Upper lobe of right lung (tissue), 1 donor: ENCODE measurements around the gene CNN2. TPM values are rescaled to one million over a fixed set of nuclear protein-coding genes. Genes with fewer than 3 reads are reported as not detected.

Experiments
- ATAC-seq: fragments of 200-7000 bp; cut with Tn5 transposase; one replicate; pipeline ENCODE4 v1.9.1; 2020; ENCODE audit warnings: mild to moderate bottlenecking, moderate library complexity
- DNase-seq: peaks from one replicate; pipeline ENCODE4 v3.0.0-alpha.2; 2020
- H3K27ac ChIP-seq: fragments of 200-600 bp; one replicate; pipeline ENCODE4 v1.8.0; 2022
- H3K27me3 ChIP-seq: fragments of 200-600 bp; one replicate; pipeline ENCODE4 v1.8.0; 2022; ENCODE audit warnings: mild to moderate bottlenecking
- H3K36me3 ChIP-seq: fragments of 200-600 bp; one replicate; pipeline ENCODE4 v1.8.0; 2022
- H3K4me1 ChIP-seq: fragments of 200-600 bp; one replicate; pipeline ENCODE4 v1.8.0; 2022
- H3K4me3 ChIP-seq: fragments of 200-600 bp; one replicate; pipeline ENCODE4 v1.8.0; 2022; ENCODE audit warnings: mild to moderate bottlenecking
- H3K9me3 ChIP-seq: fragments of 200-600 bp; one replicate; pipeline ENCODE4 v1.8.0; 2022
- CTCF ChIP-seq: fragments of 200-600 bp; IDR thresholded peaks from one replicate; pipeline ENCODE4 v1.8.0; 2022; ENCODE audit warnings: antibody characterized with exemption
- intact Hi-C: fragments of 100-400 bp; cut with DNase I; formaldehyde crosslinking; loops from one replicate; pipeline ENCODE4 v1.11.0; 2022
- total RNA-seq: library from RNA; stranded (reverse); fragmentation: NEBNext Ultra II Directional; extraction: Animal tissue kit (Norgen Biotek cat#: 25700); gene quantifications from one replicate; pipeline ENCODE4 v1.2.1, GENCODE V29; 2021
- donor health status: DM: no; HTN: yes; CAD: no; lungs with severe emphysema.

CNN2 gene
- total RNA-seq, 1 donor from 2014 or later: 220 TPM

DNA sequence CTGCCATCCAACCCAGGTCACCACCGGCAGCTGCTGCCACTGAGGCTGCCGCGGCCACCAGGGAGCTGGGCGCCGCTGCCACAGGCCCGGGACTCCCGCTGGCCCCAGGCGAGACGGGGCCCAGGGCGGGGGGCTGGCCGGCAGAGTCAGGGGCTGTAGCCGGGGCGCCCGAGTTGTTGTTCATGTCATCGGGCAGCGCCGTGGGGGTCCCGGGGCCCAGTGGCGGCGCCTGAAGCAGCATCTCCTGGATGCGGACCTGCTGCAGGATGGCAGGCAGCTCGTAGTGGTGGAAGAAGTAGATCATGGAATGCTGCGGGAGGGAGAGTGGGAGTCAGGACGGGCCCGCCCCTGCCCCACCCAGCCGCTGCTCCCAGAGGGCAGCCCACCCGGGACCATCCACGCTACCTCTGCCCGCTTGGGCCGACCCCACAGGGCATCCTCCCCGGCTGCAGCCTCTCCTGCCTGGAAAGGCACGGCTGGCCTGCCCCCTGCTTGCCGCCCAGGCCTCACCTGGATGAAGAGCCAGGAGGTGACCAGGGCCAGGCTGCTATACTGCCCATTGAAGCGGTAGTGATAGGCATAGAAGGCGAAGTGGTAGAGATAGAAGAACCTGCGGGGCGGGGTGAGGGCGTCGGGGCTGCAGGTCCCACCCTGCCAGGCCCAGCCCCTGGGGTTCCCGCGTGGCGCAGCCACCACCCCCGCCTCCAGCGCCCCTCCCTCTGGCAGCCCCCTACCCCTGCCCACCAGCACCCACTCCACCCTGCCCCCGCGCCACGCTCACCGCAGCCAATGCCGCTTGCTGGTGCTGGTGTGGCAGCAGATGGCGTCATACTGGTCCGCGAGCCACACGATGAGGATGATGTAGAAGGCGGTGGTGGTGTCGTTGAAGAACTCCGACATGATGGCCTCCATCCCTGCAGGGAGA, 15.6 kb upstream of the CNN2 start:
- peaks cover 2% of the 10 kb centered on the region for H3K4me1 ChIP-seq
- H3K9me3 ChIP-seq: no peaks in the 10 kb centered on the region
- H3K27ac ChIP-seq: no peak overlapping the region
- DNase-seq (no peak), ATAC-seq (no peak)
- H3K4me3 ChIP-seq: no peak overlapping the region
- intact Hi-C loops: no loop called here
- peaks cover 52% of the 10 kb centered on the region for H3K36me3 ChIP-seq
- no peak for TF ChIP-seq CTCF
- H3K27me3 ChIP-seq: no peaks in the 10 kb centered on the region

DNA sequence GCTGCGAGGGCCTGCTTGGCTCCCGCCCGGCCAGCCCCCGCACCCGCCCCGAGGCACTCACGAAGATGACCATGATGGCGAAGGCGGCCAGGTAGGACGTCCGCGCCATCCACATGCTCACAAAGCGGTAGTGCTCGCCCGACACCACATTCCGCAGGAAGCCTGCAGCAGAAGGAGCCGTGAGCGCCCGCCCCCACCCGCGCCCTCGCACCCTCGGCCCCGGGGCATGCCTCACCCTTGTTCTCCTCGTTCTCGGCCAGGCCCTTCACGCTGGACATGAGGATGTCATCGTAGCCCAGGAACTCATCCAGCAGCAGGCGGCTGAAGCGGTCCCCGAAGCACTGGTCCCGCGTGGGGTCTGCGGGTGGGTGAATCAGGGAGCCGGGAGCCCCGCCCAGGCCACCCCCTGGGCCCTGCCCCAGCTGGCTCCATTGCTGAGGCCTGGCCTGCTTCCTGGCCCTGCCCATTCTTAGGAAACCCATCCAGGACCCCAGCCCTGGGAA, 14.5 kb upstream of the CNN2 start:
- peaks cover 12% of the 10 kb centered on the region for H3K4me1 ChIP-seq
- DNase-seq (no peak), ATAC-seq (no peak)
- no peaks in the 10 kb centered on the region for H3K9me3 ChIP-seq
- H3K27me3 ChIP-seq: no peaks in the 10 kb centered on the region
- no peak overlapping the region for H3K27ac ChIP-seq
- H3K36me3 ChIP-seq: peaks cover 52% of the 10 kb centered on the region
- H3K4me3 ChIP-seq: no peak overlapping the region
- intact Hi-C loops: no loop called here
- no peak for TF ChIP-seq CTCF

- DNase-seq: no peak
These were observed 14.1 kb upstream of the CNN2 start for GRCh38 chr19:1012334-1012733.

DNA sequence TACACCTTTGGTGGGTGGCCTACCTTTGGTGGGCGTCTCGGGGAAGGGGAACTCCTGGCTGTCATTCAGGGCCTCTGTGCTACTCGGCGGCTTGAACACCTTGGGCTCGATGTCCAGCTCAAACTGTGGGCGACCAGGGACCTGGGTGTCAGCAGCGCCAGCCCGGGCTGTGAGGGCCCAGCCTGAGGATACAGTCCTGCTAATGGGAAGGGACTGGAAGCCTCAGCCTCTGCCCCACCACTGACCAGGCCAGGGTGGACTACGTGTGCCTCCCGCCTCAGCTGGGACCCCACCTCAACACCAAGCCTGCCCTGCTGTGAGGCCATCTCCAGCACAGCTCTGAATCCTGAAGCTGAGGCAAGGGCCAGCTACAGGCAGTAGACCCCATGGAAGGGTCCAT, 13.2 kb upstream of the CNN2 start:
- intact Hi-C loops: no loop called here
- H3K27me3 ChIP-seq: no peaks in the 10 kb centered on the region
- H3K4me1 ChIP-seq: peaks cover 26% of the 10 kb centered on the region
- H3K9me3 ChIP-seq: no peaks in the 10 kb centered on the region
- DNase-seq (no peak), ATAC-seq (no peak)
- H3K4me3 ChIP-seq: no peak overlapping the region
- no peak for TF ChIP-seq CTCF
- H3K36me3 ChIP-seq: peaks cover 52% of the 10 kb centered on the region
- no peak overlapping the region for H3K27ac ChIP-seq

More at GRCh38 chr19:1012334-1012733, 14.1 kb upstream of the CNN2 start:
- no peak for ATAC-seq
- Histone ChIP-seq H3K27ac (no peak overlapping the region), H3K9me3 (no peaks in the 10 kb centered on the region), H3K27me3 (no peaks in the 10 kb centered on the region), H3K4me1 (peaks cover 17% of the 10 kb centered on the region), H3K36me3 (peaks cover 52% of the 10 kb centered on the region), H3K4me3 (no peak overlapping the region)
- no peak for TF ChIP-seq CTCF
- intact Hi-C loops: no loop called here

GRCh38 chr19:1014161-1015060, 12.0 kb upstream of the CNN2 start:
- H3K4me1 ChIP-seq: peaks cover 38% of the 10 kb centered on the region
- TF ChIP-seq CTCF: no peak
- H3K27me3 ChIP-seq: no peaks in the 10 kb centered on the region
- intact Hi-C loops: no loop called here
- no peak overlapping the region for H3K27ac ChIP-seq
- peaks cover 50% of the 10 kb centered on the region for H3K36me3 ChIP-seq
- DNase-seq: no peak
- ATAC-seq: no peak
- H3K9me3 ChIP-seq: no peaks in the 10 kb centered on the region
- no peak overlapping the region for H3K4me3 ChIP-seq
